Measurements from ENCODE around the gene NKD1. TPM values are rescaled to one million over a fixed set of nuclear protein-coding genes. Genes with fewer than 3 reads are reported as not detected.
"Not testable (repeated sequence)": the region's sequence is repeated elsewhere in the genome, so short reads cannot be mapped to it uniquely, and the experiment has no call there.

The NKD1 gene
- total RNA-seq, 1 experiment from 2014 or later, result 14.2 TPM

GRCh38 chr16:50578137-50578536, 29.9 kb downstream of the NKD1 start:
- DNase-seq (ENCODE audit: low read depth), result no peak

GRCh38 chr16:50579373-50579772, 31.2 kb downstream of the NKD1 start:
- not testable (repeated sequence) for DNase-seq (ENCODE audit: low read depth)

- DNase-seq (ENCODE audit: low read depth), result no peak
Measured at GRCh38 chr16:50580180-50580798, 32.1 kb downstream of the NKD1 start.

- no peak for DNase-seq (ENCODE audit: low read depth)
Measured at GRCh38 chr16:50581845-50582244, 33.6 kb downstream of the NKD1 start.

GRCh38 chr16:50583211-50583610, 35.0 kb downstream of the NKD1 start:
- no peak for DNase-seq (ENCODE audit: low read depth)

GRCh38 chr16:50584033-50584722, 36.0 kb downstream of the NKD1 start:
- no peak for DNase-seq (ENCODE audit: low read depth)

- DNase-seq (ENCODE audit: low read depth), result no peak
Measured at GRCh38 chr16:50585331-50585776, 37.2 kb downstream of the NKD1 start.

- DNase-seq (ENCODE audit: low read depth), result no peak
Measured at GRCh38 chr16:50587543-50587942, 39.3 kb downstream of the NKD1 start.

GRCh38 chr16:50588276-50588675, 40.1 kb downstream of the NKD1 start:
- DNase-seq (ENCODE audit: low read depth), result no peak

- DNase-seq (ENCODE audit: low read depth), result no peak
Measured at GRCh38 chr16:50591209-50591608, 43.0 kb downstream of the NKD1 start.

- DNase-seq (ENCODE audit: low read depth), result peak; percentile 60
Measured at GRCh38 chr16:50591800-50592771, 43.9 kb downstream of the NKD1 start.

- no peak for DNase-seq (ENCODE audit: low read depth)
Measured at GRCh38 chr16:50592996-50593395, 44.8 kb downstream of the NKD1 start.

- DNase-seq (ENCODE audit: low read depth), result no peak
Measured at GRCh38 chr16:50593410-50594150, 45.4 kb downstream of the NKD1 start.

- no peak for DNase-seq (ENCODE audit: low read depth)
Measured at GRCh38 chr16:50594308-50595260, 46.4 kb downstream of the NKD1 start.

GRCh38 chr16:50595859-50596258, 47.7 kb downstream of the NKD1 start:
- no peak for DNase-seq (ENCODE audit: low read depth)

- no peak for DNase-seq (ENCODE audit: low read depth)
Measured at GRCh38 chr16:50596762-50597450, 48.7 kb downstream of the NKD1 start.

- DNase-seq (ENCODE audit: low read depth), result no peak
Measured at GRCh38 chr16:50597563-50598255, 49.5 kb downstream of the NKD1 start.

GRCh38 chr16:50598256-50598894, 50.2 kb downstream of the NKD1 start:
- peak; percentile 91 for DNase-seq (ENCODE audit: low read depth)

- peak; percentile 78 for DNase-seq (ENCODE audit: low read depth)
Measured at GRCh38 chr16:50598936-50599361, 50.8 kb downstream of the NKD1 start.

All from RPMI7951 (cell line).